GM23248 (cell line): Measurements from ENCODE around the gene JPT1. TPM values are rescaled to one million over a fixed set of nuclear protein-coding genes. Genes with fewer than 3 reads are reported as not detected.

ENCODE experiments used
- DNase-seq: peaks from one replicate; pipeline ENCODE4 v3.0.0-alpha.2; 2015
- H2AFZ ChIP-seq: fragments of 200-600 bp; sonication (generic); 2 replicates; pipeline ENCODE4 v1.6.1; 2016; ENCODE audit warnings: antibody characterized with exemption
- H3F3A ChIP-seq: fragments of 200-600 bp; sonication (generic); 2 replicates; pipeline ENCODE4 v1.6.1; 2016; ENCODE audit warnings: mild to moderate bottlenecking, antibody characterized with exemption, mixed run types; ENCODE audit not compliant: insufficient read depth
- H3K27ac ChIP-seq: fragments of 200-600 bp; sonication (generic); 2 replicates; pipeline ENCODE4 v1.5.1; 2016; ENCODE audit warnings: mild to moderate bottlenecking
- H3K27me3 ChIP-seq: fragments of 200-600 bp; sonication (generic); replicated peaks from 2 replicates; pipeline ENCODE4 v1.6.1; 2016; ENCODE audit warnings: mild to moderate bottlenecking; ENCODE audit not compliant: insufficient read depth
- H3K36me3 ChIP-seq: fragments of 200-600 bp; sonication (generic); 2 replicates; pipeline ENCODE4 v1.6.1; 2016; ENCODE audit warnings: low read depth, mild to moderate bottlenecking
- H3K4me1 ChIP-seq: fragments of 200-600 bp; sonication (generic); 2 replicates; pipeline ENCODE4 v1.6.1; 2016; ENCODE audit warnings: mild to moderate bottlenecking; ENCODE audit not compliant: insufficient read depth
- H3K4me2 ChIP-seq: fragments of 200-600 bp; sonication (generic); one replicate; pipeline ENCODE4 v1.6.1; 2016; ENCODE audit warnings: mild to moderate bottlenecking; ENCODE audit not compliant: unreplicated experiment
- H3K4me3 ChIP-seq: fragments of 200-600 bp; sonication (generic); 2 replicates; pipeline ENCODE4 v1.5.1; 2016; ENCODE audit warnings: mild to moderate bottlenecking
- H3K79me2 ChIP-seq: fragments of 200-600 bp; sonication (generic); 2 replicates; pipeline ENCODE4 v1.6.1; 2016; ENCODE audit warnings: mild to moderate bottlenecking; ENCODE audit not compliant: insufficient read depth
- H3K9ac ChIP-seq: fragments of 200-600 bp; sonication (generic); 2 replicates; pipeline ENCODE4 v1.6.1; 2016; ENCODE audit warnings: mild to moderate bottlenecking
- H3K9me2 ChIP-seq: fragments of 200-600 bp; sonication (generic); 2 replicates; pipeline ENCODE4 v1.6.1; 2016; ENCODE audit warnings: mixed run types, mild to moderate bottlenecking, moderate library complexity; ENCODE audit not compliant: insufficient read depth
- H3K9me3 ChIP-seq: fragments of 200-600 bp; sonication (generic); one replicate; pipeline ENCODE4 v1.6.1; 2017; ENCODE audit warnings: low read depth
- H4K20me1 ChIP-seq: fragments of 200-600 bp; sonication (generic); 2 replicates; pipeline ENCODE4 v1.6.0; 2016; ENCODE audit not compliant: insufficient read depth
- EZH2 ChIP-seq: fragments of 200-600 bp; sonication (generic); IDR thresholded peaks from 2 replicates; pipeline ENCODE4 v1.6.1; 2018; ENCODE audit warnings: antibody characterized with exemption, mild to moderate bottlenecking; ENCODE audit not compliant: insufficient read depth, poor library complexity, severe bottlenecking
- EZH2phosphoT487 ChIP-seq: fragments of 200-600 bp; sonication (generic); IDR thresholded peaks from 2 replicates; pipeline ENCODE4 v1.6.1; 2018; ENCODE audit warnings: antibody characterized with exemption, moderate library complexity, mild to moderate bottlenecking, low read depth; ENCODE audit not compliant: insufficient read depth
- WGBS, 2 experiments: methylation state at CpG; one replicate each; pipeline ENCODE4 v1.1.6; 2015 to 2017; ENCODE audit warnings: low lambda C conversion rate in 2 of 2, low coverage in 1 of 2; ENCODE audit errors: missing lambda C conversion rate in 2 of 2; 5-methylcytosine and 5-hydroxymethylcytosine counted together
- in situ Hi-C: fragments of 300-500 bp; cut with MboI; formaldehyde crosslinking; loops from 2 replicates; pipeline ENCODE4 v1.15.0; 2020
- polyA plus RNA-seq: library from polyadenylated mRNA; unstranded; fragments of >200 nt; fragmentation: Nextera tagmentation; extraction: Ambion mirVana; gene quantifications from 2 replicates; pipeline ENCODE4 v1.2.1, GENCODE V29; 2016
- total RNA-seq: library from RNA; depleted of rRNA; stranded (reverse); fragments of >200 nt; shearing (Covaris generic); gene quantifications from 2 replicates; pipeline ENCODE4 v1.2.3, GENCODE V29; 2014

The JPT1 gene
- total and polyA plus RNA-seq, 2 experiments from 2014 or later, result 54.0 to 199 TPM

- Histone ChIP-seq H3K9ac (peak within 1 kb of the TSS; percentile 48), H3K4me1 (0 out of 2 replicates have a peak, but pooled peaks cover 3% of the 10 kb centered on the region), H3K79me2 (peaks cover 11% of the 10 kb centered on the region; the same call in 1 of the 2 replicates), H2AFZ (peak within 1 kb of the TSS; percentile 79), H3K4me2 (peak within 1 kb of the TSS; percentile 92), H3K9me2 (no peaks in the 10 kb centered on the region), H3K27ac (no peak within 1 kb of the TSS), H3K9me3 (no peaks in the 10 kb centered on the region), H3K4me3 (peak within 1 kb of the TSS; percentile 81), H3F3A (peaks cover 5% of the 10 kb centered on the region; the same call in 1 of the 2 replicates), H3K36me3 (no peaks in the 10 kb centered on the region), H4K20me1 (no peaks in the 10 kb centered on the region), H3K27me3 (no peaks in the 10 kb centered on the region)
- in situ Hi-C loops, result no loop called here
- no peak for TF ChIP-seq EZH2phosphoT487
- TF ChIP-seq EZH2, result no peak
- WGBS, 2 experiments, result 0 to 1% methylated on average over 55 to 62 of the region's 68 CpGs
- DNase-seq, result peak; percentile 93
Observed at GRCh38 chr17:75109407-75110233, 44.7 kb downstream of the JPT1 start, which contains the start of gene ARMC7. ARMC7 (plus strand) TSS chr17:75109969; CDS start chr17:75110289, 320 bp downstream.

DNA sequence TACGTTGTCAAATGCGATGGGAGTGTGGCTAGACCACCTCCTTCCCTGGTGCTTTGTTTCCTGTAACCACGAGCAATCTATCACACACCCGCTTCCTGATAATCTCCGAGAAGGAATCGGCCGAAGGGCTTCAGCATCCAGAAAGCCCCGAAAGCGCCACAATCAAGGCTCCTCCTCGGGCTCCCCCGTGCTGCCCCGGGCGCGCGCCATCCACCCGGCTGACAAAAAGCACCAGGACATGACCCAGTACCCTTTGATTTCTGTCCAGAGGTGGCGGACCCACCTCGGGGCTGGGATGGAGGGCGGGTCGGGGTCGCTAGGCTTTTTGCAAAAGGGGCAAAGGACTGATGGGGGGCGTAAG lies 45.3 kb downstream of the JPT1 start:
- Histone ChIP-seq H2AFZ (peak overlapping the region; percentile 79), H3K4me2 (peak overlapping the region; percentile 92)
- TF ChIP-seq EZH2phosphoT487 (no peak), EZH2 (no peak)

DNA sequence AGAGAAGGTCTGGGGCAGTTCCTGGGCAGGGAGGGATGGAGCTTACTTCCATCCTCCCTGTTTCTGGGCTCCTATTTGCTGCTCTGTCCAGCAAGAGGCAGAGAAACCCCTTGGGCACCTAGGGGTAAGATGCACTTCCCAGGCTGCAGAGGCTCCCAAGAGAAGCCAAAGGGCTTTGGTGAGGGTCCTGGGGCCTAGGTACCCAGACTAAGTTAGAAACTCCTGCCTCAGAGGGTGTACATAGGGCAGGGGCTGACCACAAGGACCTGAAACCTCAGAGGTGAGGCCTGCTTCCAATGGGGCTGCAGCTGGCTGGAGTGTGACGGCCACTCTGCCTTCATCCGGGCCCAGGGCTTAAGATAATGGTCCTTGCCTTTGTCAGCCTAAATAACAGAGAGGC lies 46.1 kb downstream of the JPT1 start:
- TF ChIP-seq EZH2phosphoT487 (no peak), EZH2 (no peak)
- no peaks in the 10 kb centered on the region for H3K36me3 ChIP-seq
- in situ Hi-C loops, result no loop called here

More for the DNA sequence above, 45.3 kb downstream of the JPT1 start:
- Histone ChIP-seq H3K4me3 (peak overlapping the region; percentile 81), H3K79me2 (peaks cover 11% of the 10 kb centered on the region; the same call in 1 of the 2 replicates), H3K27ac (no peak overlapping the region), H3K4me1 (no peaks in the 10 kb centered on the region), H3K9ac (no peak overlapping the region), H3K9me2 (no peaks in the 10 kb centered on the region), H3F3A (peaks cover 5% of the 10 kb centered on the region; the same call in 1 of the 2 replicates), H3K27me3 (no peaks in the 10 kb centered on the region), H3K36me3 (no peaks in the 10 kb centered on the region), H3K9me3 (no peaks in the 10 kb centered on the region), H4K20me1 (no peaks in the 10 kb centered on the region)
- WGBS, 2 experiments, result 19 to 20% methylated on average over 19 to 22 of the region's 22 CpGs
- in situ Hi-C loops, result no loop called here
- DNase-seq, result no peak

DNA sequence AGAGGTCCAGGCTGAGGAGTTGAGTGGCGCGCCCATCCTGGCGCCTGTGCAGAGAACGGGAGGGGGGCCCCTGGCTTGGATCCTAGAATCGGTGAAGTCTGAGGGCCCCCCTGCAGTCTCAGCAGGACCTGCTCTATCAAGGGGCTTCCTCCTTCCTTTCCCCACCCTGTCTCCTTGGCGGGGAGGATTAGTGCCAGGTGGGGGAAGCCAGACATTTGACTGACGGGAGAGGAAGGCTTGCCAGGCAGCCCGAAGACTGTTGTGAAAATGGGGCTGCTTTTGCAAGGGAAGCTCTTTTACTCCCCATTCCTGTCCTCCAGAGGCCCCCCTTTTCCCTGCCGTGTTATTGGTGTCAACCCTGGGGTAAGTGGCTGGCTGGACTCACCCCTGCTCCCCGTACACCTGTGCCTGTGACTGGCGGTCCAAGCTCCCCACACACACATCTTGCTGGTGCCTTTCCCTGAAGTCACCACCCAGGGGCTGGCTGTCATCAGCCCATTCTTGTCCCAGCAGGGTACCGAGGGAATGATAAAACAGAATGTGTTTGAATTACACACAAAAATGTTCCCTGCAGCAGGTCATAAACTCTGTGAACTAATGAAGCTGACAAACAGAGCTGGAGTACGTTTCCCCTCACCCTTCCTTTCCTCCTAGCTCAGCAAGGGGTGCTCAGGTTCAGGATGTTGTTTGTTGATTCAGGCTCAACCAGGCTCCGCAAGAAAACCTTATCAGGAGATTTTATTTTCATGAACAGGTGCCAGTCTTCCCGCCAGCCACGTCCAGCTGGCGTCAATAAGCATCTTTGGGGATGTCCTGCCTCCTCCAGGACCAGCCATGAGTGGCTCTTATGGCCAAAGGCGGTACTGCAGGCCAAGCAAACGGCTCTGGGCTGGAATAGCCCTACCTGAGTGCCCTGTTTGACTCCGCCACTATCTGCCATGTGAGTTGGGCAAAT lies 48.9 kb downstream of the JPT1 start:
- Histone ChIP-seq H3K36me3 (no peaks in the 10 kb centered on the region), H3K79me2 (0 out of 2 replicates have a peak, but pooled peaks cover under 1% of the 10 kb centered on the region), H3F3A (peaks cover 5% of the 10 kb centered on the region; the same call in 1 of the 2 replicates), H3K9ac (no peak overlapping the region), H3K4me3 (no peak overlapping the region), H4K20me1 (no peaks in the 10 kb centered on the region), H3K9me2 (no peaks in the 10 kb centered on the region), H3K9me3 (no peaks in the 10 kb centered on the region), H3K27me3 (no peaks in the 10 kb centered on the region), H3K27ac (no peak overlapping the region), H2AFZ (no peak overlapping the region), H3K4me2 (no peak overlapping the region), H3K4me1 (no peaks in the 10 kb centered on the region)
- in situ Hi-C loops, result no loop called here
- no peak for TF ChIP-seq EZH2phosphoT487
- TF ChIP-seq EZH2, result no peak
- 66% methylated on average over 20 of the region's 20 CpGs for WGBS, 2 experiments
- DNase-seq, result peak; percentile 63

More for the DNA sequence above, 46.1 kb downstream of the JPT1 start:
- no peak overlapping the region for H3K27ac ChIP-seq
- no peaks in the 10 kb centered on the region for H3K9me2 ChIP-seq
- no peak overlapping the region for H3K4me3 ChIP-seq
- WGBS, 2 experiments, result 80 to 88% methylated on average over 2 of the region's 2 CpGs
- H3K9ac ChIP-seq, result no peak overlapping the region
- peaks cover 11% of the 10 kb centered on the region; the same call in 1 of the 2 replicates for H3K79me2 ChIP-seq
- H3F3A ChIP-seq, result peaks cover 5% of the 10 kb centered on the region; the same call in 1 of the 2 replicates
- no peak overlapping the region for H2AFZ ChIP-seq
- no peak overlapping the region for H3K4me2 ChIP-seq
- DNase-seq, result no peak
- no peaks in the 10 kb centered on the region for H4K20me1 ChIP-seq
- H3K9me3 ChIP-seq, result no peaks in the 10 kb centered on the region
- H3K4me1 ChIP-seq, result no peaks in the 10 kb centered on the region
- H3K27me3 ChIP-seq, result no peaks in the 10 kb centered on the region
